Pancreas (tissue), 10 donors: ENCODE data around the gene MAP3K12. TPM values are rescaled to one million over a fixed set of nuclear protein-coding genes. Genes with fewer than 3 reads are reported as not detected.
A peak's percentile ranks its signal among the peaks of the same experiment; 100 is the strongest.

ENCODE experiments used
- ATAC-seq, 4 donors: fragments of 200-7000 bp; cut with Tn5 transposase; one replicate each; pipeline versions ENCODE4 v1.8.0 to v1.9.1; 2020; ENCODE audit warnings: mild to moderate bottlenecking in 4 of 4, moderate library complexity in 4 of 4
- DNase-seq, 6 donors: peaks; one replicate each; pipeline ENCODE4 v3.0.0-alpha.2; 2020
- FAIRE-seq: peaks from 2 replicates; lab custom pipeline; 2012; peaks lifted over from hg19 to GRCh38; lab: Jason Lieb, UNC
- H3K27ac ChIP-seq, 4 donors: fragments of 200-600 bp; sonication (generic); 1 replicate in 3 of 4; 2 replicates in 1 of 4; pipeline versions ENCODE4 v1.5.0 to v1.8.0; 2020
- H3K27me3 ChIP-seq, 4 donors: fragments of 200-600 bp; one replicate each; pipeline ENCODE4 v1.8.0; 2021
- H3K36me3 ChIP-seq, 3 donors: fragments of 200-600 bp; sonication (generic) in 1 of 3; one replicate each; pipeline versions ENCODE4 v1.5.0 to v1.8.0; 2020 to 2021
- H3K4me1 ChIP-seq, 3 donors: fragments of 200-600 bp; one replicate each; pipeline ENCODE4 v1.8.0; 2021
- H3K4me3 ChIP-seq, 4 donors: fragments of 200-600 bp; sonication (generic) in 2 of 4; one replicate each; pipeline versions ENCODE4 v1.5.0 to v1.8.0; 2020 to 2021
- H3K9me3 ChIP-seq, 4 donors: fragments of 200-600 bp; one replicate each; pipeline ENCODE4 v1.8.0; 2021
- CTCF ChIP-seq, 4 donors: fragments of 200-600 bp; sonication (generic) in 3 of 4; IDR thresholded peaks; one replicate each; pipeline versions ENCODE4 v1.5.0 to v1.8.0; 2021; ENCODE audit warnings: antibody characterized with exemption in 4 of 4
- WGBS, 2 donors: extraction: QIAGEN DNeasy Blood & Tissue Kit; methylation state at CpG; one replicate each; pipeline ENCODE4 v1.1.7; 2013; 5-methylcytosine and 5-hydroxymethylcytosine counted together
- intact Hi-C, 3 donors: fragments of 100-400 bp; cut with DNase I; formaldehyde crosslinking; loops; one replicate each; pipeline versions ENCODE4 v1.11.1 to v1.14.2; 2022
- polyA plus RNA-seq, 2 donors: library from polyadenylated mRNA; stranded (reverse); fragments of 200-250 nt; gene quantifications; one replicate each; pipeline ENCODE4 v1.2.3, GENCODE V29; 2013
- total RNA-seq, 6 donors: library from RNA; stranded (reverse); fragmentation: NEBNext Ultra II Directional in 4 of 6; extraction: Animal tissue kit (Norgen Biotek cat#: 25700) in 4 of 6; gene quantifications; one replicate each; pipeline versions ENCODE4 v1.2.1 to v1.2.4, GENCODE V29; 2021 to 2023
- donor health status: healthy with polysubstance abuse.
- donor health status: DM: no; HTN: no; CAD: no; lungs with moderate emphysema.
- donor health status: DM: no; HTN: no; CAD: no.
- donor health status: control.
- donor health status: control.
- donor health status: Bipolar disorder and iron deficiency.
- donor health status: DM: yes; HTN: yes; CAD: no.
- donor health status: DM: no; HTN: no; CAD: no.
- donor health status: DM: no; HTN: no; CAD: no.
- donor health status: DM: yes; HTN: yes; CAD: no.

MAP3K12 gene
- total and polyA plus RNA-seq, 8 donors = 2.3 to 24.9 (median 4.7) TPM

GRCh38 chr12:53431187-53431586 is 68.1 kb downstream of the MAP3K12 start:
- FAIRE-seq (no peak), DNase-seq (peak in 1 of 6 donors; percentile 26), ATAC-seq (no peak)
- H3K27ac ChIP-seq = no peak overlapping the region
- intact Hi-C loops = no loop called here
- no peaks in the 10 kb centered on the region for H3K27me3 ChIP-seq
- H3K36me3 ChIP-seq = no peaks in the 10 kb centered on the region
- H3K4me3 ChIP-seq = no peak overlapping the region
- no peak for TF ChIP-seq CTCF (IDR thresholded peaks at IDR 0.05)
- H3K4me1 ChIP-seq = peaks cover 0 to 3% (median 0%) of the 10 kb centered on the region in 3 donors
- H3K9me3 ChIP-seq = no peaks in the 10 kb centered on the region
- 75 to 76% methylated on average over 7 of the region's 7 CpGs for WGBS, 2 donors

- H3K4me1 ChIP-seq = peaks cover 0 to 10% (median 0%) of the 10 kb centered on the region in 3 donors
- H3K27ac ChIP-seq = no peak overlapping the region
- FAIRE-seq (no peak), ATAC-seq (no peak), DNase-seq (no peak)
- no peak overlapping the region for H3K4me3 ChIP-seq
- intact Hi-C loops = no loop called here
- no peaks in the 10 kb centered on the region for H3K36me3 ChIP-seq
- H3K27me3 ChIP-seq = no peaks in the 10 kb centered on the region
- H3K9me3 ChIP-seq = no peaks in the 10 kb centered on the region
- no peak for TF ChIP-seq CTCF (IDR thresholded peaks at IDR 0.05)
- 75 to 85% methylated on average over 5 of the region's 5 CpGs for whole genome bisulfite sequencing, 2 donors
These were observed 69.1 kb downstream of the MAP3K12 start for GRCh38 chr12:53430116-53430515.

Other genes with a start within 250 kb of the MAP3K12 start
- gene ESPL1, start 231.2 kb downstream of the MAP3K12 start, total RNA-seq = under 1 TPM; 0.09 to 0.81 (median 0.50) TPM
- gene ESPL1, start 231.2 kb downstream of the MAP3K12 start, polyA plus RNA-seq = under 1 TPM; 0.09 to 0.27 TPM
- 100 to 1,000 TPM; 203 to 247 (median 231) TPM for gene PFDN5, start 203.9 kb downstream of the MAP3K12 start, total RNA-seq
- gene PFDN5, start 203.9 kb downstream of the MAP3K12 start, polyA plus RNA-seq = 100 to 1,000 TPM; 874 to 875 TPM
- 10 to 100 TPM; 25.4 to 34.1 (median 30.6) TPM for gene MYG1, start 199.8 kb downstream of the MAP3K12 start, total RNA-seq
- 10 to 100 TPM; 58.1 to 76.9 TPM for gene MYG1, start 199.8 kb downstream of the MAP3K12 start, polyA plus RNA-seq
- 10 to 100 TPM; 18.6 to 37.0 (median 22.6) TPM for gene AAAS, start 177.8 kb downstream of the MAP3K12 start, total RNA-seq
- 10 to 100 TPM; 51.7 to 61.1 TPM for gene AAAS, start 177.8 kb downstream of the MAP3K12 start, polyA plus RNA-seq
- gene SP7, start 163.1 kb downstream of the MAP3K12 start, total RNA-seq = not detected
- not detected for gene SP7, start 163.1 kb downstream of the MAP3K12 start, polyA plus RNA-seq
- gene SP1, start 119.3 kb downstream of the MAP3K12 start, total RNA-seq = 10 to 100 TPM; 25.1 to 48.4 (median 32.5) TPM
- gene SP1, start 119.3 kb downstream of the MAP3K12 start, polyA plus RNA-seq = 10 to 100 TPM in 1 of 2 donors, 1 to 10 TPM in 1; 8.4 to 10.8 TPM
- 1 to 10 TPM; 1.7 to 8.1 (median 3.0) TPM for gene AMHR2, start 75.6 kb downstream of the MAP3K12 start, total RNA-seq
- 1 to 10 TPM; 2.5 to 2.9 TPM for gene AMHR2, start 75.6 kb downstream of the MAP3K12 start, polyA plus RNA-seq
- 10 to 100 TPM; 41.3 to 77.8 (median 62.3) TPM for gene PRR13, start 57.7 kb downstream of the MAP3K12 start, total RNA-seq
- 100 to 1,000 TPM in 1 of 2 donors, 10 to 100 TPM in 1; 81.1 to 106 TPM for gene PRR13, start 57.7 kb downstream of the MAP3K12 start, polyA plus RNA-seq
- gene PCBP2, start 47.4 kb downstream of the MAP3K12 start, total RNA-seq = 100 to 1,000 TPM; 451 to 608 (median 475) TPM
- gene PCBP2, start 47.4 kb downstream of the MAP3K12 start, polyA plus RNA-seq = 100 to 1,000 TPM; 266 to 403 TPM
- gene TARBP2, start 1.8 kb upstream of the MAP3K12 start, total RNA-seq = 10 to 100 TPM; 11.7 to 22.5 (median 15.4) TPM
- 10 to 100 TPM; 43.0 to 50.1 TPM for gene TARBP2, start 1.8 kb upstream of the MAP3K12 start, polyA plus RNA-seq
- gene NPFF, start 8.0 kb upstream of the MAP3K12 start, total RNA-seq = not detected
- gene NPFF, start 8.0 kb upstream of the MAP3K12 start, polyA plus RNA-seq = under 1 TPM in 1 of 2 donors, not detected in 1; 0.99 TPM
- gene ATF7, start 126.9 kb upstream of the MAP3K12 start, total RNA-seq = 10 to 100 TPM; 13.5 to 31.5 (median 19.6) TPM
- gene ATF7, start 126.9 kb upstream of the MAP3K12 start, polyA plus RNA-seq = 10 to 100 TPM; 11.6 to 17.3 TPM
- 100 to 1,000 TPM; 134 to 229 (median 180) TPM for gene ATP5MC2, start 176.6 kb upstream of the MAP3K12 start, total RNA-seq
- gene ATP5MC2, start 176.6 kb upstream of the MAP3K12 start, polyA plus RNA-seq = 100 to 1,000 TPM; 246 to 350 TPM
- 100 to 1,000 TPM in 1 of 6 donors, 10 to 100 TPM in 5; 28.2 to 102 (median 72.3) TPM for gene CALCOCO1, start 228.0 kb upstream of the MAP3K12 start, total RNA-seq
- gene CALCOCO1, start 228.0 kb upstream of the MAP3K12 start, polyA plus RNA-seq = 100 to 1,000 TPM; 102 to 103 TPM